Liver (tissue), 9 donors: ENCODE data around the gene EIF4G3. TPM values are rescaled to one million over a fixed set of nuclear protein-coding genes. Genes with fewer than 3 reads are reported as not detected.

Experiments
- DNase-seq: peaks from one replicate; pipeline ENCODE4 v3.0.0-alpha.2; 2017; ENCODE audit warnings: low spot score
- H3K27ac ChIP-seq, 2 donors: one replicate each; pipeline ENCODE4 v1.7.0; 2013; ENCODE audit warnings: inconsistent platforms in 2 of 2, low read length in 2 of 2, control low read depth in 1 of 2, low read depth in 1 of 2, mild to moderate bottlenecking in 1 of 2
- H3K27me3 ChIP-seq, 4 donors: one replicate each; pipeline versions ENCODE4 v1.6.1 to v1.7.0; 2013; ENCODE audit warnings: low read length in 3 of 4, inconsistent platforms in 1 of 4, mild to moderate bottlenecking in 1 of 4, moderate library complexity in 1 of 4; ENCODE audit not compliant: control insufficient read depth in 4 of 4, insufficient read depth in 4 of 4
- H3K36me3 ChIP-seq, 4 donors: one replicate each; pipeline versions ENCODE4 v1.6.1 to v1.7.0; 2013; ENCODE audit warnings: low read length in 3 of 4, mild to moderate bottlenecking in 3 of 4, low read depth in 1 of 4, moderate library complexity in 1 of 4; ENCODE audit not compliant: control insufficient read depth in 4 of 4, insufficient read depth in 3 of 4
- H3K4me1 ChIP-seq, 4 donors: one replicate each; pipeline versions ENCODE4 v1.6.1 to v1.7.0; 2013; ENCODE audit warnings: low read length in 3 of 4, mild to moderate bottlenecking in 3 of 4, moderate library complexity in 1 of 4; ENCODE audit not compliant: control insufficient read depth in 4 of 4, insufficient read depth in 4 of 4
- H3K4me3 ChIP-seq, 3 donors: one replicate each; pipeline versions ENCODE4 v1.6.1 to v1.7.0; 2013; ENCODE audit warnings: low read length in 3 of 3, control low read depth in 1 of 3, low read depth in 1 of 3, mild to moderate bottlenecking in 1 of 3
- H3K9ac ChIP-seq, 2 donors: one replicate each; pipeline ENCODE4 v1.7.0; 2013; ENCODE audit warnings: low read length in 2 of 2, mild to moderate bottlenecking in 2 of 2, moderate library complexity in 2 of 2, control low read depth in 1 of 2, low read depth in 1 of 2
- H3K9me3 ChIP-seq, 4 donors: one replicate each; pipeline versions ENCODE4 v1.6.1 to v1.7.0; 2013; ENCODE audit warnings: low read length in 3 of 4; ENCODE audit not compliant: control insufficient read depth in 4 of 4
- ATF3 ChIP-seq: IDR thresholded peaks from 2 replicates; pipeline ENCODE4 v1.6.1; 2016; ENCODE audit warnings: antibody characterized with exemption
- CTCF ChIP-seq: fragments of 150-350 bp; IDR thresholded peaks from 2 replicates; pipeline ENCODE4 v1.5.1; 2017; ENCODE audit warnings: improper control_type of control experiment, low read depth, low read length; ENCODE audit not compliant: missing input control
- EGR1 ChIP-seq, 2 donors: IDR thresholded peaks; 2 replicates each; pipeline ENCODE4 v1.6.1; 2016 to 2018; ENCODE audit warnings: antibody characterized with exemption in 2 of 2, low read depth in 2 of 2
- FOXA1 ChIP-seq: IDR thresholded peaks from 2 replicates; pipeline ENCODE4 v1.6.1; 2016; ENCODE audit warnings: antibody characterized with exemption
- FOXA2 ChIP-seq: IDR thresholded peaks from 2 replicates; pipeline ENCODE4 v1.6.1; 2016; ENCODE audit warnings: antibody characterized with exemption
- GABPA ChIP-seq, 2 donors: IDR thresholded peaks in 1 of 2; conservative IDR thresholded peaks in 1 of 2; 2 replicates each; pipeline ENCODE4 v1.6.1; 2016; ENCODE audit warnings: antibody characterized with exemption in 2 of 2, mild to moderate bottlenecking in 1 of 2, moderate library complexity in 1 of 2
- HNF4A ChIP-seq, 2 donors: conservative IDR thresholded peaks; 2 replicates each; pipeline ENCODE4 v1.6.1; 2016; ENCODE audit warnings: antibody characterized with exemption in 2 of 2, mild to moderate bottlenecking in 2 of 2
- HNF4G ChIP-seq: IDR thresholded peaks from 2 replicates; pipeline ENCODE4 v1.6.1; 2016; ENCODE audit warnings: antibody characterized with exemption
- JUND ChIP-seq, 2 donors: IDR thresholded peaks; 2 replicates each; pipeline ENCODE4 v1.6.1; 2016; ENCODE audit warnings: antibody characterized with exemption in 2 of 2
- RAD21 ChIP-seq, 2 donors: IDR thresholded peaks; 2 replicates each; pipeline ENCODE4 v1.6.1; 2016; ENCODE audit warnings: antibody characterized with exemption in 2 of 2, mild to moderate bottlenecking in 2 of 2
- RXRA ChIP-seq, 2 donors: IDR thresholded peaks; 2 replicates each; pipeline ENCODE4 v1.6.1; 2017 to 2018; ENCODE audit warnings: antibody characterized with exemption in 2 of 2, mild to moderate bottlenecking in 1 of 2
- SP1 ChIP-seq: IDR thresholded peaks from 2 replicates; pipeline ENCODE4 v1.6.1; 2018; ENCODE audit warnings: antibody characterized with exemption, mild to moderate bottlenecking
- TAF1 ChIP-seq: conservative IDR thresholded peaks from 2 replicates; pipeline ENCODE4 v1.6.1; 2016; ENCODE audit warnings: antibody characterized with exemption, mild to moderate bottlenecking
- YY1 ChIP-seq: IDR thresholded peaks from 2 replicates; pipeline ENCODE4 v1.6.1; 2016; ENCODE audit warnings: antibody characterized with exemption, mild to moderate bottlenecking
- ZBTB33 ChIP-seq: IDR thresholded peaks from 2 replicates; pipeline ENCODE4 v1.6.1; 2016; ENCODE audit warnings: antibody characterized with exemption
- WGBS: extraction: QIAGEN DNeasy Blood & Tissue Kit; methylation state at CpG from one replicate; pipeline ENCODE4 v1.1.7; 2013; 5-methylcytosine and 5-hydroxymethylcytosine counted together
- polyA plus RNA-seq, 2 donors: library from polyadenylated mRNA; stranded (reverse) in 1 of 2; unstranded in 1 of 2; fragments of 200-250 nt in 1 of 2; fragments of >200 nt in 1 of 2; fragmentation: Nextera tagmentation in 1 of 2; extraction: Ambion mirVana in 1 of 2; gene quantifications; one replicate each; pipeline versions ENCODE4 v1.2.1 to v1.2.3, GENCODE V29; 2013 to 2015
- total RNA-seq, 2 donors: library from RNA; depleted of rRNA; stranded (reverse); fragments of >200 nt; gene quantifications; one replicate each; pipeline ENCODE4 v1.2.3, GENCODE V29; 2014
- TF ChIP-seq, protein P1 (sequence below): IDR thresholded peaks from 2 replicates; pipeline ENCODE4 v1.6.1; 2016; ENCODE audit warnings: antibody characterized with exemption
- TF ChIP-seq, protein P2 (sequence below): IDR thresholded peaks from 2 replicates; pipeline ENCODE4 v1.6.1; 2016; ENCODE audit warnings: antibody characterized with exemption, mild to moderate bottlenecking
- donor health status: healthy.
- donor health status: healthy.
- donor health status: healthy.
- donor health status: healthy.
- donor health status: healthy.

Gene EIF4G3
- total and polyA plus RNA-seq, 4 donors: 7.6 to 22.8 (median 11.7) TPM

- WGBS: 78% methylated on average over 5 of the region's 5 CpGs
- Histone ChIP-seq H3K36me3 (peaks cover 0 to 3% (median 2%) of the 10 kb centered on the region in 4 donors), H3K9ac (no peak overlapping the region), H3K9me3 (no peaks in the 10 kb centered on the region), H3K27ac (no peak overlapping the region), H3K4me3 (no peak overlapping the region), H3K4me1 (peaks cover 2 to 7% (median 5%) of the 10 kb centered on the region in 4 donors), H3K27me3 (no peaks in the 10 kb centered on the region)
- DNase-seq: no peak
- peak; percentile 50 to 57 for TF ChIP-seq HNF4A (conservative IDR thresholded peaks at IDR 0.05)
- peak in 1 of 2 donors; percentile 27 for TF ChIP-seq RXRA (IDR thresholded peaks at IDR 0.05)
- TF ChIP-seq GABPA (IDR thresholded peaks at IDR 0.05 in 1 of 2, conservative IDR thresholded peaks at IDR 0.05 in 1 of 2): no peak
- TF ChIP-seq ZBTB33: no peak
- no peak for TF ChIP-seq SP1
Observed at GRCh38 chr1:20882837-20883236, 293.9 kb downstream of the EIF4G3 start.

DNA sequence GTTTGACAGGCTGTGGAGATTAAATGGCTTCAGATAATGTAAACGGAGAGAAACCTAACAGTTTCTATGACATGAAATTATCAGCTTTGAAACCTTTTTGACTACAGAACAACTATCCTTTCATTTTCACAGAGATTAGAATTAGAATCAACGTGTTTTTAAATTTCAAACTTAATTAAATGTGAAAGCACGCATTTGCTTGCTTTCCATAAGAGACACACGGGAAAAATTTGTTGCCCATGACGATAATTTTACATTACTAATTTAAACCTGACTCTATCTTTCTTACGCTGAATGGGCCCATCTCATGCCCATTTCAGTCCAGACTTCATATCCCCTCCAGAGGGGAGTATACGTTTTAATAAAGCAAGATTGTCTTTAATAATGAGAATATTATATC, 297.9 kb downstream of the EIF4G3 start:
- H3K9ac ChIP-seq: no peak overlapping the region
- 95% methylated on average over 7 of the region's 7 CpGs for WGBS
- peaks cover 0 to 5% (median 3%) of the 10 kb centered on the region in 4 donors for H3K36me3 ChIP-seq
- no peak overlapping the region for H3K4me3 ChIP-seq
- no peak for DNase-seq
- no peaks in the 10 kb centered on the region for H3K27me3 ChIP-seq
- H3K9me3 ChIP-seq: no peaks in the 10 kb centered on the region
- no peak overlapping the region for H3K27ac ChIP-seq
- no peaks in the 10 kb centered on the region for H3K4me1 ChIP-seq
- TF ChIP-seq, protein P1, sequence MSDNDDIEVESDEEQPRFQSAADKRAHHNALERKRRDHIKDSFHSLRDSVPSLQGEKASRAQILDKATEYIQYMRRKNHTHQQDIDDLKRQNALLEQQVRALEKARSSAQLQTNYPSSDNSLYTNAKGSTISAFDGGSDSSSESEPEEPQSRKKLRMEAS: no peak
- TF ChIP-seq JUND (IDR thresholded peaks at IDR 0.05): no peak
- TF ChIP-seq ZBTB33: no peak
- no peak for TF ChIP-seq HNF4G
- TF ChIP-seq RAD21 (IDR thresholded peaks at IDR 0.05): no peak
- no peak for TF ChIP-seq ATF3
- no peak for TF ChIP-seq YY1
- no peak for TF ChIP-seq RXRA (IDR thresholded peaks at IDR 0.05)
- no peak for TF ChIP-seq FOXA1
- TF ChIP-seq TAF1: no peak
- TF ChIP-seq GABPA (IDR thresholded peaks at IDR 0.05 in 1 of 2, conservative IDR thresholded peaks at IDR 0.05 in 1 of 2): no peak
- no peak for TF ChIP-seq FOXA2
- TF ChIP-seq, protein P2, sequence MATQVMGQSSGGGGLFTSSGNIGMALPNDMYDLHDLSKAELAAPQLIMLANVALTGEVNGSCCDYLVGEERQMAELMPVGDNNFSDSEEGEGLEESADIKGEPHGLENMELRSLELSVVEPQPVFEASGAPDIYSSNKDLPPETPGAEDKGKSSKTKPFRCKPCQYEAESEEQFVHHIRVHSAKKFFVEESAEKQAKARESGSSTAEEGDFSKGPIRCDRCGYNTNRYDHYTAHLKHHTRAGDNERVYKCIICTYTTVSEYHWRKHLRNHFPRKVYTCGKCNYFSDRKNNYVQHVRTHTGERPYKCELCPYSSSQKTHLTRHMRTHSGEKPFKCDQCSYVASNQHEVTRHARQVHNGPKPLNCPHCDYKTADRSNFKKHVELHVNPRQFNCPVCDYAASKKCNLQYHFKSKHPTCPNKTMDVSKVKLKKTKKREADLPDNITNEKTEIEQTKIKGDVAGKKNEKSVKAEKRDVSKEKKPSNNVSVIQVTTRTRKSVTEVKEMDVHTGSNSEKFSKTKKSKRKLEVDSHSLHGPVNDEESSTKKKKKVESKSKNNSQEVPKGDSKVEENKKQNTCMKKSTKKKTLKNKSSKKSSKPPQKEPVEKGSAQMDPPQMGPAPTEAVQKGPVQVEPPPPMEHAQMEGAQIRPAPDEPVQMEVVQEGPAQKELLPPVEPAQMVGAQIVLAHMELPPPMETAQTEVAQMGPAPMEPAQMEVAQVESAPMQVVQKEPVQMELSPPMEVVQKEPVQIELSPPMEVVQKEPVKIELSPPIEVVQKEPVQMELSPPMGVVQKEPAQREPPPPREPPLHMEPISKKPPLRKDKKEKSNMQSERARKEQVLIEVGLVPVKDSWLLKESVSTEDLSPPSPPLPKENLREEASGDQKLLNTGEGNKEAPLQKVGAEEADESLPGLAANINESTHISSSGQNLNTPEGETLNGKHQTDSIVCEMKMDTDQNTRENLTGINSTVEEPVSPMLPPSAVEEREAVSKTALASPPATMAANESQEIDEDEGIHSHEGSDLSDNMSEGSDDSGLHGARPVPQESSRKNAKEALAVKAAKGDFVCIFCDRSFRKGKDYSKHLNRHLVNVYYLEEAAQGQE: no peak
- no peak for TF ChIP-seq EGR1 (IDR thresholded peaks at IDR 0.05; ENCODE audit: low read depth in 2 of 2)
- no peak for TF ChIP-seq HNF4A (conservative IDR thresholded peaks at IDR 0.05)
- TF ChIP-seq CTCF: no peak
- no peak for TF ChIP-seq SP1
